H1 (cell line): ENCODE measurements around the gene TAS2R38. TPM values are rescaled to one million over a fixed set of nuclear protein-coding genes. Genes with fewer than 3 reads are reported as not detected.

Source experiments
- CTCF ChIA-PET: fragments of 300-600 bp; sonication (Branson Sonifier 250); formaldehyde crosslinking; loops from one replicate; lab custom pipeline; 2021; ENCODE audit not compliant: partially characterized antibody; lab: Charles Lee
- POLR2A ChIA-PET: fragments of 300-600 bp; sonication (Branson Sonifier 250); formaldehyde crosslinking; loops from one replicate; lab custom pipeline; 2021; ENCODE audit warnings: inconsistent platforms; ENCODE audit not compliant: partially characterized antibody; lab: Charles Lee
- DNase-seq, 2 experiments: peaks; one replicate each; pipeline versions ENCODE4 v3.0.0 to v3.0.0-alpha.2; 2010 to 2022; ENCODE audit warnings: low spot score in 2 of 2, low read depth in 1 of 2, mixed read lengths in 1 of 2
- FAIRE-seq: peaks from 2 replicates; lab custom pipeline; 2011; peaks lifted over from hg19 to GRCh38; lab: Jason Lieb, UNC
- H2AFZ ChIP-seq: 2 replicates; pipeline ENCODE4 v1.8.1; 2012; ENCODE audit warnings: low read length, inconsistent platforms
- H2AK5ac ChIP-seq: 2 replicates; pipeline ENCODE4 v1.6.1; 2013; ENCODE audit warnings: low read depth, low read length
- H2BK120ac ChIP-seq: replicated peaks from 2 replicates; pipeline ENCODE3; 2013; ENCODE audit warnings: low read depth, low read length, inconsistent platforms
- H2BK12ac ChIP-seq: 2 replicates; pipeline ENCODE4 v1.6.1; 2013; ENCODE audit warnings: low read depth, low read length
- H2BK15ac ChIP-seq: 2 replicates; pipeline ENCODE4 v1.6.1; 2013; ENCODE audit warnings: low read length
- H2BK20ac ChIP-seq: 2 replicates; pipeline ENCODE4 v1.6.1; 2013; ENCODE audit warnings: low read length
- H2BK5ac ChIP-seq: 2 replicates; pipeline ENCODE4 v1.6.1; 2013; ENCODE audit warnings: low read depth, low read length
- H3K14ac ChIP-seq: 2 replicates; pipeline ENCODE4 v1.6.1; 2013; ENCODE audit warnings: inconsistent platforms; ENCODE audit not compliant: insufficient read length
- H3K18ac ChIP-seq: 2 replicates; pipeline ENCODE4 v1.6.1; 2013; ENCODE audit warnings: low read length; ENCODE audit errors: extremely low read depth
- H3K23ac ChIP-seq: 2 replicates; pipeline ENCODE4 v1.6.1; 2013; ENCODE audit warnings: inconsistent platforms; ENCODE audit not compliant: insufficient read length
- H3K23me2 ChIP-seq: 2 replicates; pipeline ENCODE4 v1.6.1; 2013; ENCODE audit warnings: low read depth, low read length
- H3K27ac ChIP-seq: 2 replicates; pipeline ENCODE4 v1.6.1; 2011; ENCODE audit warnings: low read depth, low read length, inconsistent platforms
- H3K27me3 ChIP-seq, 4 experiments: replicated peaks in 1 of 4; 1 replicate in 1 of 4; 2 replicates in 3 of 4; pipeline versions ENCODE4 v1.6.1 to v1.8.1; 2011 to 2013; ENCODE audit warnings: low read length in 3 of 4, mild to moderate bottlenecking in 3 of 4, inconsistent platforms in 2 of 4, mixed read lengths in 2 of 4, moderate library complexity in 1 of 4; ENCODE audit not compliant: control insufficient read depth in 3 of 4, insufficient read depth in 3 of 4; ENCODE audit errors: extremely low read depth in 1 of 4
- H3K36me3 ChIP-seq, 4 experiments: 2 replicates each; pipeline versions ENCODE4 v1.6.1 to v1.8.1; 2011 to 2013; ENCODE audit warnings: mild to moderate bottlenecking in 4 of 4, low read length in 3 of 4, moderate library complexity in 2 of 4, control low read depth in 1 of 4, inconsistent platforms in 1 of 4; ENCODE audit not compliant: insufficient read depth in 4 of 4, control insufficient read depth in 2 of 4
- H3K4ac ChIP-seq: replicated peaks from 2 replicates; pipeline ENCODE3; 2013; ENCODE audit warnings: low read length, low read depth, mixed read lengths, inconsistent platforms; ENCODE audit not compliant: insufficient read length
- H3K4me1 ChIP-seq, 4 experiments: replicated peaks in 1 of 4; 1 replicate in 1 of 4; 2 replicates in 3 of 4; pipeline versions ENCODE4 v1.6.1 to v1.8.1; 2011 to 2013; ENCODE audit warnings: low read length in 3 of 4, inconsistent platforms in 2 of 4, mixed read lengths in 1 of 4; ENCODE audit not compliant: insufficient read depth in 4 of 4, control insufficient read depth in 3 of 4
- H3K4me2 ChIP-seq, 2 experiments: 2 replicates each; pipeline versions ENCODE4 v1.6.1 to v1.8.1; 2011 to 2013; ENCODE audit warnings: low read depth in 2 of 2, low read length in 2 of 2, control low read depth in 1 of 2, inconsistent platforms in 1 of 2, mild to moderate bottlenecking in 1 of 2; ENCODE audit not compliant: insufficient read depth in 1 of 2
- H3K4me3 ChIP-seq, 4 experiments: fragments of 200-600, 300-600 bp in 1 of 4; sonication (generic), shearing (Covaris generic), sonication (Bioruptor Twin) in 1 of 4; 2 replicates each; pipeline versions ENCODE4 v1.5.1 to v1.8.1; 2011 to 2016; ENCODE audit warnings: low read length in 4 of 4, low read depth in 3 of 4, control low read depth in 2 of 4, inconsistent platforms in 2 of 4, mild to moderate bottlenecking in 2 of 4, mixed read lengths in 1 of 4, moderate library complexity in 1 of 4; ENCODE audit not compliant: insufficient read depth in 2 of 4; ENCODE audit errors: extremely low read depth in 1 of 4
- H3K56ac ChIP-seq: replicated peaks from 2 replicates; pipeline ENCODE3; 2013; ENCODE audit warnings: low read depth, mild to moderate bottlenecking, mixed read lengths, low read length, inconsistent platforms; ENCODE audit not compliant: insufficient read length
- H3K79me1 ChIP-seq: 2 replicates; pipeline ENCODE4 v1.6.1; 2013; ENCODE audit warnings: low read depth, low read length, control low read depth
- H3K79me2 ChIP-seq, 2 experiments: 2 replicates each; pipeline versions ENCODE4 v1.6.1 to v1.8.1; 2012 to 2013; ENCODE audit warnings: low read length in 2 of 2, mild to moderate bottlenecking in 2 of 2, inconsistent platforms in 1 of 2; ENCODE audit not compliant: insufficient read depth in 2 of 2, control insufficient read depth in 1 of 2
- H3K9ac ChIP-seq, 4 experiments: replicated peaks in 1 of 4; 1 replicate in 1 of 4; 2 replicates in 3 of 4; pipeline versions ENCODE4 v1.6.1 to v1.8.1; 2011 to 2013; ENCODE audit warnings: low read depth in 3 of 4, low read length in 3 of 4, control low read depth in 2 of 4, mild to moderate bottlenecking in 2 of 4, moderate library complexity in 2 of 4, inconsistent platforms in 1 of 4; ENCODE audit errors: extremely low read depth in 1 of 4
- H3K9me3 ChIP-seq, 2 experiments: 2 replicates each; pipeline versions ENCODE4 v1.6.1 to v1.8.1; 2012 to 2013; ENCODE audit warnings: mild to moderate bottlenecking in 2 of 2, moderate library complexity in 2 of 2, control low read depth in 1 of 2, inconsistent platforms in 1 of 2, low read depth in 1 of 2, low read length in 1 of 2, mixed read lengths in 1 of 2; ENCODE audit not compliant: insufficient read depth in 2 of 2
- H4K20me1 ChIP-seq, 2 experiments: replicated peaks in 1 of 2; 2 replicates each; pipeline versions ENCODE3 to v1.8.1; 2011 to 2013; ENCODE audit warnings: inconsistent platforms in 2 of 2, low read length in 2 of 2, mild to moderate bottlenecking in 1 of 2; ENCODE audit not compliant: insufficient read depth in 2 of 2, control insufficient read depth in 1 of 2
- H4K5ac ChIP-seq: 2 replicates; pipeline ENCODE4 v1.6.1; 2013; ENCODE audit warnings: low read length, low read depth, mixed read lengths, inconsistent platforms; ENCODE audit not compliant: insufficient read length
- H4K8ac ChIP-seq: 2 replicates; pipeline ENCODE4 v1.8.0; 2013; ENCODE audit warnings: mild to moderate bottlenecking, moderate library complexity, low read length, inconsistent platforms; ENCODE audit not compliant: insufficient read depth; ENCODE audit errors: extremely low read depth
- H4K91ac ChIP-seq: replicated peaks from 2 replicates; pipeline ENCODE3; 2013; ENCODE audit warnings: low read length, mixed read lengths, inconsistent platforms; ENCODE audit not compliant: insufficient read length
- CTBP2 ChIP-seq: IDR thresholded peaks from 2 replicates; pipeline ENCODE4 v1.7.0; 2011; ENCODE audit warnings: borderline replicate concordance, mild to moderate bottlenecking, moderate library complexity, mixed read lengths, low read length; ENCODE audit not compliant: insufficient read depth, insufficient read length
- EGR1 ChIP-seq: IDR thresholded peaks from 2 replicates; pipeline ENCODE4 v1.6.1; 2011; ENCODE audit warnings: low read depth, low read length, borderline replicate concordance
- GTF2F1 ChIP-seq: IDR thresholded peaks from 2 replicates; pipeline ENCODE4 v1.6.1; 2012; ENCODE audit warnings: low read depth, low read length, improper control_type of control experiment, borderline replicate concordance
- KDM1A ChIP-seq: fragments of 200-600, 300-600 bp; sonication (generic); IDR thresholded peaks from 2 replicates; pipeline ENCODE4 v1.7.1; 2016; ENCODE audit warnings: mild to moderate bottlenecking, low read length, borderline replicate concordance
- PHF8 ChIP-seq: fragments of 200-600 bp; sonication (generic); conservative IDR thresholded peaks from 2 replicates; pipeline ENCODE4 v1.7.1; 2012; ENCODE audit warnings: low read depth, mild to moderate bottlenecking, inconsistent platforms, low read length, moderate library complexity
- RBBP5 ChIP-seq: IDR thresholded peaks from 2 replicates; pipeline ENCODE4 v1.7.1; 2012; ENCODE audit warnings: low read depth, mild to moderate bottlenecking, inconsistent platforms, low read length, moderate library complexity, borderline replicate concordance
- RNF2 ChIP-seq: fragments of 200-900, 300-1000 bp; sonication (generic); IDR thresholded peaks from 2 replicates; pipeline ENCODE4 v1.7.1; 2016; ENCODE audit warnings: borderline replicate concordance, low read depth, mild to moderate bottlenecking, antibody characterized with exemption, low read length; ENCODE audit not compliant: poor library complexity, severe bottlenecking; ENCODE audit errors: missing control alignments
- SIN3A ChIP-seq, 2 experiments: IDR thresholded peaks in 1 of 2; conservative IDR thresholded peaks in 1 of 2; 2 replicates each; pipeline ENCODE4 v1.6.1; 2011 to 2012; ENCODE audit warnings: low read length in 2 of 2, improper control_type of control experiment in 1 of 2, low read depth in 1 of 2, mild to moderate bottlenecking in 1 of 2
- TAF1 ChIP-seq: IDR thresholded peaks from 2 replicates; pipeline ENCODE4 v1.6.1; 2011; ENCODE audit warnings: mild to moderate bottlenecking, low read depth, low read length
- USF2 ChIP-seq: IDR thresholded peaks from 2 replicates; pipeline ENCODE4 v1.6.1; 2011; ENCODE audit warnings: low read length, improper control_type of control experiment
- WGBS, 2 experiments: shearing (Covaris generic) in 1 of 2; methylation state at CpG; one replicate each; pipeline versions ENCODE4 v1.1.6 to v1.1.7; 2013 to 2015; ENCODE audit warnings: low lambda C conversion rate in 2 of 2, mixed read lengths in 2 of 2, inconsistent platforms in 1 of 2, low coverage in 1 of 2, missing lambda C conversion rate in 1 of 2; ENCODE audit not compliant: insufficient replicate concordance in 2 of 2, insufficient coverage in 1 of 2, insufficient read length in 1 of 2; ENCODE audit errors: extremely low coverage in 1 of 2, missing lambda C conversion rate in 1 of 2; 5-methylcytosine and 5-hydroxymethylcytosine counted together
- polyA plus RNA-seq, 7 experiments: library from polyadenylated mRNA; depleted of rRNA in 3 of 7; stranded (reverse) in 5 of 7; unstranded in 2 of 7; fragments of >200 nt in 5 of 7; fragments of 200-250 nt in 2 of 7; gene quantifications; 1 replicate in 5 of 7; 2 replicates in 1 of 7; 4 replicates in 1 of 7; pipeline versions ENCODE4 v1.2.1 to v1.2.3, GENCODE V29; 2011 to 2013; ENCODE audit warnings: missing spikeins in 2 of 7, mixed read lengths in 2 of 7
- total RNA-seq: library from RNA; stranded (reverse); fragmentation: NEBNext Ultra II Directional; extraction: Animal tissue kit (Norgen Biotek cat#: 25700); gene quantifications from 2 replicates; pipeline ENCODE4 v1.2.1, GENCODE V29; 2021

Gene TAS2R38
- total and polyA plus RNA-seq, 2 of the 8 experiments (the other 6 are each of a cell fraction or from before 2014, with no cell fraction given) = 0.11 TPM; not detected in 1

GRCh38 chr7:141976524-141977245, 3.1 kb upstream of the TAS2R38 start:
- no peak for FAIRE-seq
- H3K23ac ChIP-seq = no peak overlapping the region
- H4K8ac ChIP-seq = no peak overlapping the region
- H4K91ac ChIP-seq = no peak overlapping the region
- no peak overlapping the region for H2BK15ac ChIP-seq
- 54% methylated on average over 11 of the region's 11 CpGs; no CpG with 5 or more reads in 1 of the 2 experiments for WGBS, 2 experiments
- no peak overlapping the region for H3K4ac ChIP-seq
- no peak overlapping the region for H3K4me3 ChIP-seq
- H4K20me1 ChIP-seq = no peaks in the 10 kb centered on the region
- H3K23me2 ChIP-seq = no peaks in the 10 kb centered on the region
- no peak overlapping the region for H2BK12ac ChIP-seq
- no peaks in the 10 kb centered on the region for H3K79me1 ChIP-seq
- no peak for DNase-seq
- H2BK120ac ChIP-seq = no peak overlapping the region
- H3K56ac ChIP-seq = no peak overlapping the region
- no peak overlapping the region for H3K18ac ChIP-seq
- POLR2A ChIA-PET = interaction anchor here (0.7 to 1.2 kb wide), 4 partner anchors 9 to 207 kb away, joined by 3 to 4 read pairs (median 3); no protein-coding TSS in a partner anchor
- no peaks in the 10 kb centered on the region for H3K9me3 ChIP-seq
- no peaks in the 10 kb centered on the region for H3K36me3 ChIP-seq
- H3K27ac ChIP-seq = no peak overlapping the region
- H2AFZ ChIP-seq = peak overlapping the region; percentile 97; the same call in 1 of the 2 replicates
- no peak overlapping the region for H2AK5ac ChIP-seq
- no peaks in the 10 kb centered on the region; a peak in 1 of 7 replicates for H3K4me1 ChIP-seq
- no peaks in the 10 kb centered on the region for H3K27me3 ChIP-seq
- H2BK20ac ChIP-seq = no peak overlapping the region
- CTCF ChIA-PET = interaction anchor here (0.7 to 6.0 kb wide), 57 partner anchors 9 to 347 kb away, joined by 3 to 82 read pairs (median 6); partner anchors contain the start of gene MGAM
- H2BK5ac ChIP-seq = no peak overlapping the region
- H3K79me2 ChIP-seq = no peaks in the 10 kb centered on the region
- H4K5ac ChIP-seq = no peak overlapping the region
- peak overlapping the region; percentile 14 to 60 for H3K4me2 ChIP-seq
- no peak overlapping the region for H3K9ac ChIP-seq
- no peak overlapping the region for H3K14ac ChIP-seq
- TF ChIP-seq RNF2 (no peak), CTBP2 (no peak), TAF1 (no peak), SIN3A (conservative IDR thresholded peaks at IDR 0.05 in 1 of 2, IDR thresholded peaks at IDR 0.05 in 1 of 2; ENCODE audit: low read depth in 1 of 2, low read length in 2 of 2) (no peak), KDM1A (no peak), GTF2F1 (no peak), PHF8 (no peak), RBBP5 (no peak), USF2 (no peak), EGR1 (no peak)
